ENCODE measurements around the gene SLC23A2.

SLC23A2 gene

GRCh38 chr20:4837760-4838159 lies 163.6 kb downstream of the SLC23A2 start:
- no peak for DNase-seq

- no peak for DNase-seq
These were observed 164.4 kb downstream of the SLC23A2 start for GRCh38 chr20:4836935-4837334.

- no peak for DNase-seq
These were observed 164.8 kb downstream of the SLC23A2 start for GRCh38 chr20:4836473-4836872.

GRCh38 chr20:4835244-4836177 lies 165.8 kb downstream of the SLC23A2 start:
- no peak for DNase-seq

- DNase-seq, result no peak
These were observed 168.1 kb downstream of the SLC23A2 start for GRCh38 chr20:4833074-4833728.

- DNase-seq, result no peak
These were observed 168.8 kb downstream of the SLC23A2 start for GRCh38 chr20:4832469-4832868.

- DNase-seq, result no peak
These were observed 170.6 kb downstream of the SLC23A2 start for GRCh38 chr20:4830696-4831095.

- no peak for DNase-seq
These were observed 171.1 kb downstream of the SLC23A2 start for GRCh38 chr20:4830259-4830658.

GRCh38 chr20:4829514-4830215 lies 171.6 kb downstream of the SLC23A2 start:
- no peak for DNase-seq

GRCh38 chr20:4828830-4829513 lies 172.3 kb downstream of the SLC23A2 start:
- no peak for DNase-seq

GRCh38 chr20:4821590-4821989 lies 179.7 kb downstream of the SLC23A2 start:
- DNase-seq, result no peak

GRCh38 chr20:4820806-4821518 lies 180.3 kb downstream of the SLC23A2 start:
- DNase-seq, result peak; percentile 69

- DNase-seq, result no peak
These were observed 181.4 kb downstream of the SLC23A2 start for GRCh38 chr20:4819901-4820300.

GRCh38 chr20:4817230-4817671 lies 184.1 kb downstream of the SLC23A2 start:
- DNase-seq, result no peak

- no peak for DNase-seq
These were observed 185.7 kb downstream of the SLC23A2 start for GRCh38 chr20:4815628-4816027.

GRCh38 chr20:4814696-4815252 lies 186.5 kb downstream of the SLC23A2 start:
- no peak for DNase-seq

GRCh38 chr20:4813863-4814695 lies 187.2 kb downstream of the SLC23A2 start:
- DNase-seq, result no peak

- no peak for DNase-seq
These were observed 188.0 kb downstream of the SLC23A2 start for GRCh38 chr20:4813076-4813862.

GRCh38 chr20:4812641-4813075 lies 188.7 kb downstream of the SLC23A2 start:
- no peak for DNase-seq

GRCh38 chr20:4812216-4812615 lies 189.1 kb downstream of the SLC23A2 start:
- no peak for DNase-seq

Data from NCI-H69 (cell line).